CD4-positive, alpha-beta T cell (primary cell): Measurements from ENCODE around the gene INTS3. TPM values are rescaled to one million over a fixed set of nuclear protein-coding genes. Genes with fewer than 3 reads are reported as not detected.

ENCODE experiments used
- ATAC-seq: fragments of 200-7000 bp; cut with Tn5 transposase; one replicate; pipeline ENCODE4 v1.10.0; 2022; ENCODE audit warnings: mild to moderate bottlenecking; ENCODE audit not compliant: poor library complexity
- CTCF ChIA-PET: fragments of 350-600 bp; sonication (Branson Sonifier 250); formaldehyde crosslinking; loops from one replicate; lab custom pipeline; 2021; ENCODE audit warnings: antibody characterized with exemption, inconsistent platforms; lab: Charles Lee
- POLR2A ChIA-PET: fragments of 350-600 bp; sonication (Branson Sonifier 250); formaldehyde crosslinking; loops from one replicate; lab custom pipeline; 2021; ENCODE audit warnings: antibody characterized with exemption, inconsistent platforms; lab: Charles Lee
- DNase-seq, 14 experiments: peaks; one replicate each; pipeline ENCODE4 v3.0.0-alpha.2; 2013 to 2020; ENCODE audit warnings: mixed read lengths in 2 of 14
- H3K27ac ChIP-seq, 2 donors: one replicate each; pipeline versions ENCODE4 v1.5.1 to v1.7.0; 2013; ENCODE audit warnings: low read length in 2 of 2, low read depth in 1 of 2, mild to moderate bottlenecking in 1 of 2
- H3K27me3 ChIP-seq, 2 experiments: 1 replicate in 1 of 2; 2 replicates in 1 of 2; pipeline versions ENCODE4 v1.6.1 to v1.7.0; 2013; ENCODE audit warnings: low read length in 2 of 2, control low read depth in 1 of 2, mild to moderate bottlenecking in 1 of 2, moderate library complexity in 1 of 2; ENCODE audit not compliant: insufficient read depth in 2 of 2, control insufficient read depth in 1 of 2
- H3K36me3 ChIP-seq: one replicate; pipeline ENCODE4 v1.6.1; 2013; ENCODE audit warnings: low read length, control low read depth; ENCODE audit not compliant: insufficient read depth
- H3K4me1 ChIP-seq: one replicate; pipeline ENCODE4 v1.6.1; 2013; ENCODE audit warnings: low read length, control low read depth; ENCODE audit not compliant: insufficient read depth
- H3K4me3 ChIP-seq: one replicate; pipeline ENCODE4 v1.5.1; 2013; ENCODE audit warnings: mild to moderate bottlenecking, low read length, moderate library complexity
- H3K9me3 ChIP-seq, 2 experiments: 1 replicate in 1 of 2; 2 replicates in 1 of 2; pipeline versions ENCODE4 v1.6.1 to v1.7.0; 2013; ENCODE audit warnings: low read length in 2 of 2, mild to moderate bottlenecking in 2 of 2, control low read depth in 1 of 2, moderate library complexity in 1 of 2; ENCODE audit not compliant: control insufficient read depth in 1 of 2, insufficient read depth in 1 of 2
- H3K27ac Mint-ChIP-seq: one replicate; pipeline ENCODE4 v1.8.0; 2020; ENCODE audit warnings: mixed read lengths
- H3K27me3 Mint-ChIP-seq: one replicate; pipeline ENCODE4 v1.8.0; 2021; ENCODE audit warnings: mixed read lengths
- H3K36me3 Mint-ChIP-seq: one replicate; pipeline ENCODE4 v1.8.0; 2021; ENCODE audit warnings: low read depth, mixed read lengths
- H3K4me1 Mint-ChIP-seq: one replicate; pipeline ENCODE4 v1.8.0; 2021; ENCODE audit warnings: low read depth, mixed read lengths
- H3K4me3 Mint-ChIP-seq: one replicate; pipeline ENCODE4 v1.8.0; 2020; ENCODE audit warnings: mild to moderate bottlenecking, mixed read lengths
- H3K9me3 Mint-ChIP-seq: one replicate; pipeline ENCODE4 v1.8.0; 2020; ENCODE audit warnings: mixed read lengths
- CTCF ChIP-seq: fragments of 200-600 bp; IDR thresholded peaks from one replicate; pipeline ENCODE4 v1.8.0; 2022; ENCODE audit warnings: antibody characterized with exemption, mild to moderate bottlenecking
- intact Hi-C, 2 experiments: fragments of 100-400 bp; cut with DNase I in 1 of 2; cut with micrococcal nuclease in 1 of 2; formaldehyde crosslinking; loops; one replicate each; pipeline versions ENCODE4 v1.15.1 to v1.9.0; 2023 to 2025; cut with DNase I, micrococcal nuclease
- total RNA-seq, 174 experiments: library from RNA in 2 of 174; stranded (reverse) in 2 of 174; gene quantifications; one replicate each; pipeline ENCODE4 v1.2.3 and lab custom pipeline; 2021 to 2026

INTS3 gene
- total RNA-seq, 2 experiments from 2014 or later = 24.9 to 27.4 TPM

GRCh38 chr1:153730468-153730988, 2.7 kb downstream of the INTS3 start:
- CTCF ChIA-PET = no interaction called here
- peaks cover 23% of the 10 kb centered on the region for H3K4me1 ChIP-seq
- peaks cover 10% of the 10 kb centered on the region for H3K36me3 Mint-ChIP-seq
- peak overlapping the region; percentile 84 for H3K27ac Mint-ChIP-seq
- no peaks in the 10 kb centered on the region for H3K9me3 Mint-ChIP-seq
- H3K4me1 Mint-ChIP-seq = peaks cover 35% of the 10 kb centered on the region
- TF ChIP-seq CTCF = no peak
- H3K27me3 Mint-ChIP-seq = no peaks in the 10 kb centered on the region
- no peak for DNase-seq
- no peak for ATAC-seq
- no peaks in the 10 kb centered on the region for H3K27me3 ChIP-seq
- H3K4me3 ChIP-seq = no peak overlapping the region
- POLR2A ChIA-PET = no interaction called here
- no peaks in the 10 kb centered on the region for H3K9me3 ChIP-seq
- peak overlapping the region; percentile 80 for H3K4me3 Mint-ChIP-seq
- H3K36me3 ChIP-seq = peaks cover 4% of the 10 kb centered on the region
- no peak overlapping the region for H3K27ac ChIP-seq
- intact Hi-C loops = no loop called here

- H3K27me3 Mint-ChIP-seq = no peaks in the 10 kb centered on the region
Observed at GRCh38 chr1:153733970-153734369, 6.1 kb downstream of the INTS3 start.

GRCh38 chr1:153734396-153735089, 6.7 kb downstream of the INTS3 start:
- Histone ChIP-seq H3K4me1 (peaks cover 3% of the 10 kb centered on the region), H3K36me3 (peaks cover 4% of the 10 kb centered on the region), H3K27ac (no peak overlapping the region), H3K9me3 (no peaks in the 10 kb centered on the region), H3K4me3 (no peak overlapping the region), H3K27me3 (no peaks in the 10 kb centered on the region)
- Mint-ChIP-seq H3K9me3 (no peaks in the 10 kb centered on the region), H3K36me3 (peaks cover 23% of the 10 kb centered on the region), H3K27ac (no peak overlapping the region), H3K27me3 (no peaks in the 10 kb centered on the region), H3K4me3 (no peak overlapping the region), H3K4me1 (peaks cover 22% of the 10 kb centered on the region)
- DNase-seq (peak in 2 of 14 experiments; percentile 14 to 34), ATAC-seq (no peak)
- no peak for TF ChIP-seq CTCF
- CTCF ChIA-PET = no interaction called here
- POLR2A ChIA-PET = no interaction called here
- intact Hi-C loops = no loop called here

More at GRCh38 chr1:153733970-153734369, 6.1 kb downstream of the INTS3 start:
- Histone ChIP-seq H3K4me1 (peaks cover 8% of the 10 kb centered on the region), H3K27me3 (no peaks in the 10 kb centered on the region), H3K36me3 (peaks cover 4% of the 10 kb centered on the region), H3K4me3 (no peak overlapping the region), H3K9me3 (no peaks in the 10 kb centered on the region), H3K27ac (no peak overlapping the region)
- no peaks in the 10 kb centered on the region for H3K9me3 Mint-ChIP-seq
- ChIA-PET POLR2A (no interaction called here), CTCF (no interaction called here)
- TF ChIP-seq CTCF = no peak
- peaks cover 27% of the 10 kb centered on the region for H3K4me1 Mint-ChIP-seq
- DNase-seq = no peak
- ATAC-seq = no peak
- no peak overlapping the region for H3K4me3 Mint-ChIP-seq
- peaks cover 23% of the 10 kb centered on the region for H3K36me3 Mint-ChIP-seq
- intact Hi-C loops = no loop called here
- H3K27ac Mint-ChIP-seq = no peak overlapping the region
